ENCODE results near the gene CBLB.
A peak's percentile ranks its signal among the peaks of the same experiment; 100 is the strongest.

CBLB gene

GRCh38 chr3:105869861-105870755, 1.3 kb upstream of the CBLB start:
- no peak for DNase-seq

GRCh38 chr3:105869531-105869833, 670 bp upstream of the CBLB start:
- no peak for DNase-seq

GRCh38 chr3:105868431-105868741, 426 bp downstream of the CBLB start:
- peak in 2 of 5 experiments; percentile 9 to 11 for DNase-seq

- peak in 1 of 5 experiments; percentile 19 for DNase-seq
Measured at GRCh38 chr3:105867712-105868430, 941 bp downstream of the CBLB start.

- DNase-seq = peak in 1 of 5 experiments; percentile 80
Measured at GRCh38 chr3:105866656-105867653, 1.9 kb downstream of the CBLB start.

- DNase-seq = no peak
Measured at GRCh38 chr3:105865867-105866350, 2.9 kb downstream of the CBLB start.

- no peak for DNase-seq
Measured at GRCh38 chr3:105865016-105865623, 3.7 kb downstream of the CBLB start.

GRCh38 chr3:105864212-105864611, 4.6 kb downstream of the CBLB start:
- no peak for DNase-seq

- DNase-seq = no peak
Measured at GRCh38 chr3:105863608-105864007, 5.2 kb downstream of the CBLB start.

- DNase-seq = no peak
Measured at GRCh38 chr3:105862217-105862616, 6.6 kb downstream of the CBLB start.

- no peak for DNase-seq
Measured at GRCh38 chr3:105860641-105861040, 8.2 kb downstream of the CBLB start.

GRCh38 chr3:105858017-105858416, 10.8 kb downstream of the CBLB start:
- DNase-seq = no peak

GRCh38 chr3:105857601-105858000, 11.2 kb downstream of the CBLB start:
- no peak for DNase-seq

GRCh38 chr3:105856605-105857004, 12.2 kb downstream of the CBLB start:
- DNase-seq = no peak

- DNase-seq = no peak
Measured at GRCh38 chr3:105853801-105854432, 14.9 kb downstream of the CBLB start.

GRCh38 chr3:105851582-105851981, 17.2 kb downstream of the CBLB start:
- no peak for DNase-seq

- no peak for DNase-seq
Measured at GRCh38 chr3:105851176-105851575, 17.6 kb downstream of the CBLB start.

- DNase-seq = peak in 2 of 5 experiments; percentile 40 to 48
Measured at GRCh38 chr3:105850593-105850992, 18.2 kb downstream of the CBLB start.

- DNase-seq = no peak
Measured at GRCh38 chr3:105848821-105849220, 20.0 kb downstream of the CBLB start.

GRCh38 chr3:105847865-105848264, 20.9 kb downstream of the CBLB start:
- no peak for DNase-seq

GRCh38 chr3:105847452-105847851, 21.4 kb downstream of the CBLB start:
- no peak for DNase-seq

GRCh38 chr3:105846809-105847208, 22.0 kb downstream of the CBLB start:
- DNase-seq = no peak

All from T-helper 2 cell (primary cell).